ENCODE data around the gene RASA4.
"Not testable (repeated sequence)": the region's sequence is repeated elsewhere in the genome, so short reads cannot be mapped to it uniquely, and the experiment has no call there.

DNA sequence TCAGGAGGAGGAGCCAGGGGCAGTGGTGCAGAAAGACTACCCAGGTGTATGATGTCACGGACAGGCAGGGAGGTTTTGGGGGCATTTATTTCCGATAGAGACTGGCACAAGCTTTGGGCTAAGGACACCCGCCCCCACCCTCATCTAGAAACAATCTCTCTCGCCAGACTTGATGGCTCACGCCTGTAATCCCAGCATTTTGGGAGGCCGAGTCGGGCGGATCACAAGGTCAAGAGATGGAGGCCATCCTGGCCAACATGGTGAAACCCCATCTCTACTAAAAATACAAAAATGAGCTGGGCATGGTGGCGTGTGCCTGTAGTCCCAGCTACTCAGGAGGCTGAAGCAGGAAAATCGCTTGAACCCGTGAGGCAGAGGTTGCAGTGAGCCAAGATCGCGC is 20.4 kb upstream of the RASA4 start:
- TF ChIP-seq, protein P1, sequence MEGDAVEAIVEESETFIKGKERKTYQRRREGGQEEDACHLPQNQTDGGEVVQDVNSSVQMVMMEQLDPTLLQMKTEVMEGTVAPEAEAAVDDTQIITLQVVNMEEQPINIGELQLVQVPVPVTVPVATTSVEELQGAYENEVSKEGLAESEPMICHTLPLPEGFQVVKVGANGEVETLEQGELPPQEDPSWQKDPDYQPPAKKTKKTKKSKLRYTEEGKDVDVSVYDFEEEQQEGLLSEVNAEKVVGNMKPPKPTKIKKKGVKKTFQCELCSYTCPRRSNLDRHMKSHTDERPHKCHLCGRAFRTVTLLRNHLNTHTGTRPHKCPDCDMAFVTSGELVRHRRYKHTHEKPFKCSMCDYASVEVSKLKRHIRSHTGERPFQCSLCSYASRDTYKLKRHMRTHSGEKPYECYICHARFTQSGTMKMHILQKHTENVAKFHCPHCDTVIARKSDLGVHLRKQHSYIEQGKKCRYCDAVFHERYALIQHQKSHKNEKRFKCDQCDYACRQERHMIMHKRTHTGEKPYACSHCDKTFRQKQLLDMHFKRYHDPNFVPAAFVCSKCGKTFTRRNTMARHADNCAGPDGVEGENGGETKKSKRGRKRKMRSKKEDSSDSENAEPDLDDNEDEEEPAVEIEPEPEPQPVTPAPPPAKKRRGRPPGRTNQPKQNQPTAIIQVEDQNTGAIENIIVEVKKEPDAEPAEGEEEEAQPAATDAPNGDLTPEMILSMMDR (conservative IDR thresholded peaks at IDR 0.05; ENCODE audit: low read length) = not testable (repeated sequence)
- not testable (repeated sequence) for TF ChIP-seq EZH2phosphoT487 (IDR thresholded peaks at IDR 0.05; ENCODE audit: borderline replicate concordance, low read depth, low read length)
